Panc1 (cell line): ENCODE data around the gene C3orf33. TPM values are rescaled to one million over a fixed set of nuclear protein-coding genes. Genes with fewer than 3 reads are reported as not detected.

Experiments
- ATAC-seq: fragments of 200-7000 bp; cut with Tn5 transposase; 2 replicates; pipeline ENCODE4 v1.9.1; 2020; ENCODE audit warnings: mild to moderate bottlenecking, moderate library complexity
- BruUV-seq: library from RNA; stranded (reverse); fragments of 400-500 nt; replicated peaks from 2 replicates; lab custom pipeline; 2021; lab: Mats Ljungman, UMichigan
- CTCF ChIA-PET: fragments of 300-600 bp; sonication (Branson Sonifier 250); formaldehyde crosslinking; loops from one replicate; lab custom pipeline; 2022; ENCODE audit warnings: antibody characterized with exemption; lab: Charles Lee
- POLR2A ChIA-PET: fragments of 300-600 bp; sonication (Branson Sonifier 250); formaldehyde crosslinking; loops from one replicate; lab custom pipeline; 2022; ENCODE audit warnings: antibody characterized with exemption; lab: Charles Lee
- DNase-seq: peaks from one replicate; pipeline ENCODE4 v3.0.0-alpha.2; 2010; ENCODE audit warnings: low read depth, low spot score
- H3K27ac ChIP-seq: 2 replicates; pipeline ENCODE4 v1.5.1; 2011; ENCODE audit warnings: mild to moderate bottlenecking, low read length, inconsistent platforms
- H3K27me3 ChIP-seq: fragments of 200-500 bp; sonication (Bioruptor generic); 2 replicates; pipeline ENCODE4 v1.6.0; 2014; ENCODE audit warnings: low read length, inconsistent platforms; ENCODE audit not compliant: control insufficient read depth, insufficient read depth
- H3K36me3 ChIP-seq: fragments of 200-500 bp; sonication (Bioruptor generic); 2 replicates; pipeline ENCODE4 v1.5.1; 2014; ENCODE audit warnings: inconsistent platforms, mild to moderate bottlenecking, low read length, moderate library complexity; ENCODE audit not compliant: control insufficient read depth, insufficient read depth
- H3K4me1 ChIP-seq: 2 replicates; pipeline ENCODE4 v1.5.1; 2011; ENCODE audit warnings: inconsistent platforms, mild to moderate bottlenecking, low read length, moderate library complexity; ENCODE audit not compliant: control insufficient read depth, insufficient read depth
- H3K4me3 ChIP-seq, 2 experiments: 2 replicates each; pipeline ENCODE4 v1.5.1; 2011 to 2012; ENCODE audit warnings: low read depth in 2 of 2, low read length in 2 of 2, mild to moderate bottlenecking in 2 of 2, inconsistent platforms in 1 of 2, moderate library complexity in 1 of 2
- H3K9me3 ChIP-seq: fragments of 200-500 bp; sonication (Bioruptor generic); 2 replicates; pipeline ENCODE4 v1.5.1; 2014; ENCODE audit warnings: low read depth, mild to moderate bottlenecking, inconsistent platforms, low read length, moderate library complexity; ENCODE audit not compliant: control insufficient read depth, insufficient read depth
- POLR2AphosphoS5 ChIP-seq: IDR thresholded peaks from 2 replicates; pipeline ENCODE4 v1.6.1; 2012; ENCODE audit warnings: mild to moderate bottlenecking, low read depth, low read length, moderate library complexity
- SIN3A ChIP-seq: IDR thresholded peaks from 2 replicates; pipeline ENCODE4 v1.6.1; 2012; ENCODE audit warnings: low read depth, mild to moderate bottlenecking, low read length, moderate library complexity, borderline replicate concordance; ENCODE audit not compliant: insufficient read depth
- TCF7L2 ChIP-seq: IDR thresholded peaks from 2 replicates; pipeline ENCODE4 v1.6.1; 2011; ENCODE audit warnings: mild to moderate bottlenecking, low read depth, low read length, inconsistent platforms
- in situ Hi-C: cut with HindIII; loops from 2 replicates; pipeline ENCODE4 v1.10.0; 2016; ENCODE audit warnings: low sequenced_read_pairs, low pct_unique_long_range_greater_than_20kb
- intact Hi-C: fragments of 100-400 bp; cut with micrococcal nuclease; formaldehyde crosslinking; loops from one replicate; pipeline ENCODE4 v1.10.0; 2022; ENCODE audit not compliant: unreplicated experiment
- total RNA-seq: library from RNA; stranded (reverse); gene quantifications from one replicate; pipeline ENCODE4 v1.2.1, GENCODE V29; 2021; ENCODE audit not compliant: unreplicated experiment
- TF ChIP-seq, protein P1 (sequence below), 2 experiments: IDR thresholded peaks; 2 replicates each; pipeline ENCODE4 v1.6.1; 2011 to 2012; ENCODE audit warnings: low read depth in 2 of 2, control low read depth in 1 of 2, low read length in 1 of 2, mild to moderate bottlenecking in 1 of 2, moderate library complexity in 1 of 2; ENCODE audit not compliant: insufficient read depth in 1 of 2
- TF ChIP-seq, protein P2 (sequence below): fragments of 450-650 bp; IDR thresholded peaks from 2 replicates; pipeline ENCODE4 v1.5.1; 2017; ENCODE audit warnings: mild to moderate bottlenecking

The C3orf33 gene
- total RNA-seq, 1 experiment from 2014 or later, result 3.2 TPM

- TF ChIP-seq, protein P1, sequence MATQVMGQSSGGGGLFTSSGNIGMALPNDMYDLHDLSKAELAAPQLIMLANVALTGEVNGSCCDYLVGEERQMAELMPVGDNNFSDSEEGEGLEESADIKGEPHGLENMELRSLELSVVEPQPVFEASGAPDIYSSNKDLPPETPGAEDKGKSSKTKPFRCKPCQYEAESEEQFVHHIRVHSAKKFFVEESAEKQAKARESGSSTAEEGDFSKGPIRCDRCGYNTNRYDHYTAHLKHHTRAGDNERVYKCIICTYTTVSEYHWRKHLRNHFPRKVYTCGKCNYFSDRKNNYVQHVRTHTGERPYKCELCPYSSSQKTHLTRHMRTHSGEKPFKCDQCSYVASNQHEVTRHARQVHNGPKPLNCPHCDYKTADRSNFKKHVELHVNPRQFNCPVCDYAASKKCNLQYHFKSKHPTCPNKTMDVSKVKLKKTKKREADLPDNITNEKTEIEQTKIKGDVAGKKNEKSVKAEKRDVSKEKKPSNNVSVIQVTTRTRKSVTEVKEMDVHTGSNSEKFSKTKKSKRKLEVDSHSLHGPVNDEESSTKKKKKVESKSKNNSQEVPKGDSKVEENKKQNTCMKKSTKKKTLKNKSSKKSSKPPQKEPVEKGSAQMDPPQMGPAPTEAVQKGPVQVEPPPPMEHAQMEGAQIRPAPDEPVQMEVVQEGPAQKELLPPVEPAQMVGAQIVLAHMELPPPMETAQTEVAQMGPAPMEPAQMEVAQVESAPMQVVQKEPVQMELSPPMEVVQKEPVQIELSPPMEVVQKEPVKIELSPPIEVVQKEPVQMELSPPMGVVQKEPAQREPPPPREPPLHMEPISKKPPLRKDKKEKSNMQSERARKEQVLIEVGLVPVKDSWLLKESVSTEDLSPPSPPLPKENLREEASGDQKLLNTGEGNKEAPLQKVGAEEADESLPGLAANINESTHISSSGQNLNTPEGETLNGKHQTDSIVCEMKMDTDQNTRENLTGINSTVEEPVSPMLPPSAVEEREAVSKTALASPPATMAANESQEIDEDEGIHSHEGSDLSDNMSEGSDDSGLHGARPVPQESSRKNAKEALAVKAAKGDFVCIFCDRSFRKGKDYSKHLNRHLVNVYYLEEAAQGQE (IDR thresholded peaks at IDR 0.05; ENCODE audit: insufficient read depth in 1 of 2, low read depth in 2 of 2, low read length in 1 of 2), result no peak
- TF ChIP-seq POLR2AphosphoS5, result no peak
- no peak for TF ChIP-seq TCF7L2
- H3K27ac ChIP-seq, result no peak overlapping the region
- in situ Hi-C loops (no loop called here), intact Hi-C loops (no loop called here)
- no peaks in the 10 kb centered on the region for H3K9me3 ChIP-seq
- H3K4me3 ChIP-seq, result no peak overlapping the region
- ATAC-seq (no peak), DNase-seq (no peak)
- no peaks in the 10 kb centered on the region for H3K36me3 ChIP-seq
- H3K27me3 ChIP-seq, result no peaks in the 10 kb centered on the region
- ChIA-PET CTCF (no interaction called here), POLR2A (no interaction called here)
- no TSS peak for BruUV-seq
- no peaks in the 10 kb centered on the region for H3K4me1 ChIP-seq
These were observed 15.7 kb downstream of the C3orf33 start for GRCh38 chr3:155790272-155790925.

- in situ Hi-C loops, result no loop called here
- ChIA-PET CTCF (no interaction called here), POLR2A (no interaction called here)
- H3K4me3 ChIP-seq, result no peak overlapping the region
- DNase-seq (no peak), ATAC-seq (no peak)
- TF ChIP-seq POLR2AphosphoS5 (no peak), SIN3A (no peak), TCF7L2 (no peak)
- TF ChIP-seq, protein P1 (IDR thresholded peaks at IDR 0.05; ENCODE audit: insufficient read depth in 1 of 2, low read depth in 2 of 2, low read length in 1 of 2), result no peak
- TF ChIP-seq, protein P2, sequence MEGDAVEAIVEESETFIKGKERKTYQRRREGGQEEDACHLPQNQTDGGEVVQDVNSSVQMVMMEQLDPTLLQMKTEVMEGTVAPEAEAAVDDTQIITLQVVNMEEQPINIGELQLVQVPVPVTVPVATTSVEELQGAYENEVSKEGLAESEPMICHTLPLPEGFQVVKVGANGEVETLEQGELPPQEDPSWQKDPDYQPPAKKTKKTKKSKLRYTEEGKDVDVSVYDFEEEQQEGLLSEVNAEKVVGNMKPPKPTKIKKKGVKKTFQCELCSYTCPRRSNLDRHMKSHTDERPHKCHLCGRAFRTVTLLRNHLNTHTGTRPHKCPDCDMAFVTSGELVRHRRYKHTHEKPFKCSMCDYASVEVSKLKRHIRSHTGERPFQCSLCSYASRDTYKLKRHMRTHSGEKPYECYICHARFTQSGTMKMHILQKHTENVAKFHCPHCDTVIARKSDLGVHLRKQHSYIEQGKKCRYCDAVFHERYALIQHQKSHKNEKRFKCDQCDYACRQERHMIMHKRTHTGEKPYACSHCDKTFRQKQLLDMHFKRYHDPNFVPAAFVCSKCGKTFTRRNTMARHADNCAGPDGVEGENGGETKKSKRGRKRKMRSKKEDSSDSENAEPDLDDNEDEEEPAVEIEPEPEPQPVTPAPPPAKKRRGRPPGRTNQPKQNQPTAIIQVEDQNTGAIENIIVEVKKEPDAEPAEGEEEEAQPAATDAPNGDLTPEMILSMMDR, result no peak
- no peaks in the 10 kb centered on the region for H3K27me3 ChIP-seq
- H3K4me1 ChIP-seq, result no peaks in the 10 kb centered on the region
- BruUV-seq, result no TSS peak
- H3K9me3 ChIP-seq, result no peaks in the 10 kb centered on the region
- H3K36me3 ChIP-seq, result no peaks in the 10 kb centered on the region
- H3K27ac ChIP-seq, result no peak overlapping the region
- intact Hi-C loops, result no loop called here
These were observed 20.3 kb downstream of the C3orf33 start for GRCh38 chr3:155785662-155786295.
